Keratinocyte (primary cell): ENCODE measurements around the gene TRMT61A.

Source experiments
- EZH2 ChIP-seq: IDR thresholded peaks from one replicate; pipeline ENCODE4 v1.6.1; 2012; ENCODE audit warnings: inconsistent platforms, mild to moderate bottlenecking, low read length, moderate library complexity
- TF ChIP-seq, protein P1 (sequence below), 3 experiments: IDR thresholded peaks in 1 of 3; conservative IDR thresholded peaks in 1 of 3; optimal IDR thresholded peaks in 1 of 3; 2 replicates in 2 of 3; 3 replicates in 1 of 3; pipeline versions ENCODE3 to v1.5.1; 2011; ENCODE audit warnings: low read length in 3 of 3, mild to moderate bottlenecking in 3 of 3, moderate library complexity in 2 of 3, control low read depth in 1 of 3, inconsistent platforms in 1 of 3; ENCODE audit not compliant: insufficient read depth in 2 of 3; ENCODE audit errors: extremely low read depth in 1 of 3

DNA sequence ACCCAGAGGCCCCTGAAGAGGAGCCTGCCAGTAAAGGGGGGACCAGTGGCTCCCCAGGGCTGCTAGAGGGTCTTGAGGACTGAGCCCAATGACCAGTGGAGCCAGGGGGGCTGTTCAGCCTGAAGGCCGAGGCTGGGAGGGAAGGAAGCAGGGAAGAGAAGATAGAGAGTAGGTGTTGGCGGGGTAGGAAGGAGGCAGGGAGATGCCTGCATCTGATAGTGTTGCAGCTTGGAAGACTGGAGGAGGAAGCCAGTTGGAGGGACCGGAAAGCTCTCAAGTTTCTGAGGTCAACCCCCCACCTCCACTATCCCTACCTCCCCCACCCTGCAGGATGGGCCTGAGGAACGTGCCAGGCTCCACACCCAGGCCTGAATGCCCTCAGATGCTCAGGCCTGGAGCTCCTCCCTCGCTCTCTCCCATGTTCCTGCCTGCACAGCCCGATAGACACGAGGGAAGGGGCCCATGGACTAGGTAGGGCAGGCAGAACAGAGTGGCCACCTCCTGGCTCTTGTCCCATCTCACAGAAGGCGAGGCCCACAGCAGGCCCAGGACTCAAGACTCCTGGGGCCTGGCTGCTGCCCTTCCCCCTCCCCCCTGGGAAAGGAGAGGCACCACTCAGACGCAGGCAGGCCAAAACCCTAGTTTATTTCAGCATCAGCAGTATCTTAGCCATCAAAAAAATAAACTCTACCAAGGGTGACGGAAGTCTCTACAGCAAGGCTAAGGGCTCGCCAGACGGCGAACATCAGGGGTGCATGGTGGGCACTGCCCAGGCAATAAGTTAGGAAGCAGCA, 9.8 kb upstream of the TRMT61A start:
- TF ChIP-seq, protein P1, sequence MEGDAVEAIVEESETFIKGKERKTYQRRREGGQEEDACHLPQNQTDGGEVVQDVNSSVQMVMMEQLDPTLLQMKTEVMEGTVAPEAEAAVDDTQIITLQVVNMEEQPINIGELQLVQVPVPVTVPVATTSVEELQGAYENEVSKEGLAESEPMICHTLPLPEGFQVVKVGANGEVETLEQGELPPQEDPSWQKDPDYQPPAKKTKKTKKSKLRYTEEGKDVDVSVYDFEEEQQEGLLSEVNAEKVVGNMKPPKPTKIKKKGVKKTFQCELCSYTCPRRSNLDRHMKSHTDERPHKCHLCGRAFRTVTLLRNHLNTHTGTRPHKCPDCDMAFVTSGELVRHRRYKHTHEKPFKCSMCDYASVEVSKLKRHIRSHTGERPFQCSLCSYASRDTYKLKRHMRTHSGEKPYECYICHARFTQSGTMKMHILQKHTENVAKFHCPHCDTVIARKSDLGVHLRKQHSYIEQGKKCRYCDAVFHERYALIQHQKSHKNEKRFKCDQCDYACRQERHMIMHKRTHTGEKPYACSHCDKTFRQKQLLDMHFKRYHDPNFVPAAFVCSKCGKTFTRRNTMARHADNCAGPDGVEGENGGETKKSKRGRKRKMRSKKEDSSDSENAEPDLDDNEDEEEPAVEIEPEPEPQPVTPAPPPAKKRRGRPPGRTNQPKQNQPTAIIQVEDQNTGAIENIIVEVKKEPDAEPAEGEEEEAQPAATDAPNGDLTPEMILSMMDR (optimal IDR thresholded peaks at IDR 0.05 in 1 of 3, IDR thresholded peaks at IDR 0.05 in 1 of 3, conservative IDR thresholded peaks at IDR 0.05 in 1 of 3; ENCODE audit: extremely low read depth in 1 of 3, insufficient read depth in 2 of 3, low read length in 3 of 3), result no peak
- no peak for TF ChIP-seq EZH2
